GM12801 (cell line): ENCODE results near the gene IRF2.

Experiments
- TF ChIP-seq, protein P1 (sequence below): IDR thresholded peaks from one replicate; pipeline ENCODE4 v1.5.1; 2011; ENCODE audit warnings: control low read depth; ENCODE audit not compliant: insufficient read length; ENCODE audit errors: extremely low read depth

IRF2 gene

DNA sequence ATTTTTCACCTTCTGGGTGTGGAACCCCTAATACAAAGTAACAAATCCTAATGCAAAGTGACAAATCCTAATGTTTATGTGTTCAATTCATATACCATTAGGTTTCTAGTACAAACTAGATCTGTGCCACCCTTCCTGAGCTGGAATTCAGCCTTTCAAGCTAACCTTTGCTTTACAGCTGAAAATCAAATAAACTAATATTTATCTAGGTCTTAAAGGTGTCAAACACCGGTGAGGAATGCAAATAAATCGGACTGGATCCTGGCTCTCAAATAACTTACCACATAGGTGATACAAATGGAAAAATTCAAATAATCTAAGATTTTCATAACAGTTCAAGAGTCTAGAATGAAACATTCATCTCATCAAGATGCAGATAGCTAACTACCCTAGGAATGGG lies 11.6 kb downstream of the IRF2 start:
- TF ChIP-seq, protein P1, sequence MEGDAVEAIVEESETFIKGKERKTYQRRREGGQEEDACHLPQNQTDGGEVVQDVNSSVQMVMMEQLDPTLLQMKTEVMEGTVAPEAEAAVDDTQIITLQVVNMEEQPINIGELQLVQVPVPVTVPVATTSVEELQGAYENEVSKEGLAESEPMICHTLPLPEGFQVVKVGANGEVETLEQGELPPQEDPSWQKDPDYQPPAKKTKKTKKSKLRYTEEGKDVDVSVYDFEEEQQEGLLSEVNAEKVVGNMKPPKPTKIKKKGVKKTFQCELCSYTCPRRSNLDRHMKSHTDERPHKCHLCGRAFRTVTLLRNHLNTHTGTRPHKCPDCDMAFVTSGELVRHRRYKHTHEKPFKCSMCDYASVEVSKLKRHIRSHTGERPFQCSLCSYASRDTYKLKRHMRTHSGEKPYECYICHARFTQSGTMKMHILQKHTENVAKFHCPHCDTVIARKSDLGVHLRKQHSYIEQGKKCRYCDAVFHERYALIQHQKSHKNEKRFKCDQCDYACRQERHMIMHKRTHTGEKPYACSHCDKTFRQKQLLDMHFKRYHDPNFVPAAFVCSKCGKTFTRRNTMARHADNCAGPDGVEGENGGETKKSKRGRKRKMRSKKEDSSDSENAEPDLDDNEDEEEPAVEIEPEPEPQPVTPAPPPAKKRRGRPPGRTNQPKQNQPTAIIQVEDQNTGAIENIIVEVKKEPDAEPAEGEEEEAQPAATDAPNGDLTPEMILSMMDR = no peak

DNA sequence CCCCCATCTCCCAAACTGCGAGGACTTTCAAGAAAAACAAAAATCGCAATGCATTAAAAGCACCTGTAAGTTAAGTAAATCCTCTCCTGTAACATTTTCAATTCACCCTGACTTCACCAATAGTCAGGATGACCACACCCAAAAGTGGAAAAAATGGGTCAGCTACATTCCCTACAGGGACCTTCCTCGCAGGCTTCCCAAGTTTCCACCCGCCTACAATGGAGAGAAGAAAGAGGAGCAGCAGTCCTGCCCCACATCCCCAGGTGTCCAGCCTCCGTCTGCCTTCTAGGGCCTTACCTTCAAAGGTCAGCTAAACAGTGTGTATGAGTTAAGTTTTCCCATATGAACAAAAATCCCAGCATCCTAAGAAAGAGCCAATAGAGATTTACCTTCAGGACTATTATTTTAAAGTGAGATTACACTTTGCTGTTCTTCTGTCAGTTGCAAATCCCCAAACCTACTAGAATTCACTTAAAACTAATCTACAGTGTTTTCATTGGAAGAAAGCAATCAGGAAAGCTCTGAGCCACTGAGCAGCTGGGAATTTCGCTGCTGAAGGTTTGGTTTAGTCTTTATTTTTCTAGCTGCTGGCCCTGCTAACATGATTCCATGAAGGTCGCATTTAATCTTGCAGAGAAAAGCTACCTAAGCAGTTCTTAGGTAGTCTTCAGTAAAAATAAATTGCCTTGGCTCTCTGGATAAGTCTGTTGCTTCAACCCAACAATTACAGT lies 12.5 kb downstream of the IRF2 start:
- TF ChIP-seq, protein P1 = no peak

DNA sequence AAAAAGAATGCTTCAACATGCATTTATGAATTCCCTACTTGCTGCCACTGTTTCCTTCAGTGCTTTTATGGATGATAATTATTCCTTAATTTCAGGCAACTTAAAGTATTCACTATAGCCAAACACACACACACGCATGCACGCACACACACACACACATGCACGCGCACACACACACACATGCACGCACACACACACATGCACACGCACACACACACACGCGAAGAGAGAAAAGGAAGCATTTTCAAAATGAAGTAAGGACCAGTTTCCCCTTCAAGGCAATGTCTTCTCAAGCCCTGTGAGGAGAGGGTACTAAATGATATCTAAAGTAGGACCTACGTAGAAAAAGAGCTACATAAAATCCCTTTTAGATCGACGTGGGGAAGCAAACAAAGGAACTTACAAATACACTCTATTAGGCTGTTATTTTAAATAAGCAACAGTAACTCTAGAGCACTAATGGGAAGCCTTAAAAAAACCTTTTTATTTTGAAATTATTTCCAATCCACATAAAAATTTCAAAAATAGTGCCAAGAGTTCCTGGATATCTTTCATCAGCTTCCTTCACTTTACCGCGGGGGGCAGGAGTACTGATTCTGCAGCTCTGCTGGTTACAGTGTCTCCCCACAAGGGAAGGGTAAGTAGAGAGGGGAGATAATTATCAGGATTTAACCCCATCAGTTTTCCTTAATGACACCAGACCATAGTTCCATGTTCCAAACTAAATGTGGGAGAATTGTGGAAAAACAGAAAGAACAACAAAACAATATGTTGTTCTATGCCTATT lies 13.7 kb downstream of the IRF2 start:
- TF ChIP-seq, protein P1 = no peak

DNA sequence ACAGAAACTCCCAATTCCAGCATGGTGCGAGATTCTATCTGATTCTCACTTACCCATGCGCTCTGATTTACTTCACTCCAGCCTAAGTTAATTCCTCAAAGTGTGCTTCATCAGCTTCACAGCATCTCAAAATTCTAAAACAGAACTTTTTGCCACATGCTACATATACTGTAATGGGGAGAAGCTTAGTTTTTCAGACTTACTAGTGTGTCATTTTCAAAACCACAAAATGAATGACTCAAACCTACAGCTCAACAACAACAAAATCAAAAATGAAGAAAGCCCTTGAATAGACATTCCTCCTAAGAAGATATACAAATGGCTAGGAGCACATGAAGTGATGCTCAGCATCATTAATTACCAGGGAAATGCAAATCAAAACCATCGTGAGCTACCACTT lies 14.9 kb downstream of the IRF2 start:
- TF ChIP-seq, protein P1 = no peak

DNA sequence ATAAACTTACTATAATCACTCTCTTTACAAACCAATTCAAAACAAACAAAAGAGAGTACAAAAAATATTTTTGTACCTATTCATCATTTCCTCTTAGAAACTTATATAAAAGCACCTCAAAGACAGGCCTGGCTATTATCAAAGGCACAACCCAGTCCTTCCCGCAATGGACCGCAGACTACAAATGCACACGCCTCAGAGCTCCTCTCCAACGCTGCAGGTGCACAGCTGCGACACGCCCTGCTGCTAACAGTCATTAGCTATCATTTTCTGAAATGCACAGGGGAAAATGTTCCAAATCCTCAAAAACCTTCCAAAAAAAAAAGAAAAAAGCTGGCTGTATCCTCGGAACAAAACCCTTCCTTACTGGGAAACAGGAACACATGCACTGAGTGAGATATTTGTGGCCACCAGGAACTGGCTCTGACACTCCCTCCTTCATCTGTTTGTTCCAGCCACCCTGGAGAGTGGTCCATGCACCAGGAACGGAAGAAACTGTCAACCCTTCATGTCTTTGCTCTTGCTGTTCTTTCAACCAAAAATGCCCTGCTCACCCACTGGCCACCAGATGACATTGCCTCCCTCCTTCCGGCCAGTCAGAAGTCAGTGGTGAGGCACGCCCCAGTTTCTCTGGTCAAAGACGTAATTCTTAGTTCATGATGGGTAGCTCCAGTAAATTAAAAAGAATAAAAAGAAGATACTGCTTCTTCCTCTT lies 16.7 kb downstream of the IRF2 start:
- TF ChIP-seq, protein P1 = no peak

DNA sequence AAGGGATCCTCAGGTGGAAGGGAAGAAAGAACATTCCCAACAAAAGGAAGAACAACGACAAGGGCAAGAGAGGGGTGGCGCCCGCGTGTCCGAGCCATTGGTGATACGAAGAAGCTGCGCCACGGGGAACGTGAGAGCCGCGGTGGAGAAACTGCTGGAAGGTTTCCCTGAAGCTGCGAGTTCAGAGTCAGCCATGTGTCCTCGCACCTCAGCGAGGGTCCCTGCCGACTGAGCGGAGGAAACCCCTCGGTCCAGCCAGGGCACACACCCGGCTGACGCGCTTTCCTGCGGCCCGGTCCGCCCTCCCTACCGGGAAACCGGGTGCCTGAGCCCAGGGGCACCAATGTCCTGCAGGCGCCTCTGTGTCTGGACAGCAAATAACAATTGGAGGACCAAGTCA lies 18.0 kb downstream of the IRF2 start:
- TF ChIP-seq, protein P1 = no peak

DNA sequence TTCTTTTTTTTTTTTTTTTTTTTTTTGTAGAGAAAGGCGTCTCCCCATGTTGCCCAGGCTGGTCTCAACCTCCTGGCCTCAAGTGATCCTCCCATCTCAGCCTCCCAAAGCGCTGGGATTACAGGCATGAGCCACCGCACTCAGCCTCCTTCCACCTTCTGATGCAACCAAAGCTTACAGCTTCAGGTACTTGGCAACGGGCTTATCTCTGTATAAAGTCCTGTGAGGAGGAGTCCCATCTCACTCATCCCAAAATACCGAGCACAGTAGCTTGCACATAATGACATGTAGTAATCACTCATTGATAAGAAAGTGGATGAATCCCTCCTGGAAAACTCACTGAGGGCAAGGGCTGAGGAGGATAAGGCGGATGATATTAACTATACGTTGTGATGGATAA lies 19.1 kb downstream of the IRF2 start:
- TF ChIP-seq, protein P1 = no peak
